A549 (cell line): Measurements from ENCODE around the gene MYNN. TPM values are rescaled to one million over a fixed set of nuclear protein-coding genes. Genes with fewer than 3 reads are reported as not detected.

Experiments used
- ATAC-seq, 2 experiments: fragments of 200-7000 bp in 1 of 2; fragments of >200 bp in 1 of 2; cut with Nextera tagmentation in 1 of 2; cut with Tn5 transposase in 1 of 2; 3 replicates each; pipeline versions ENCODE4 v1.8.0 to v1.9.1; 2018 to 2020; ENCODE audit warnings: mild to moderate bottlenecking in 1 of 2, moderate library complexity in 1 of 2
- CTCF ChIA-PET: fragments of 300-600 bp; sonication (Branson Sonifier 250); formaldehyde crosslinking; extraction: SDS; loops from one replicate; lab custom pipeline; 2021; ENCODE audit warnings: antibody characterized with exemption, inconsistent platforms; lab: Yijun Ruan, JAX
- POLR2A ChIA-PET: fragments of 350-600 bp; formaldehyde crosslinking; extraction: SDS; loops from one replicate; lab custom pipeline; 2021; ENCODE audit warnings: antibody characterized with exemption, inconsistent platforms; lab: Yijun Ruan, JAX
- DNase-seq, 2 experiments: peaks; one replicate each; pipeline versions ENCODE4 v3.0.0 to v3.0.0-alpha.2; 2011 to 2016; ENCODE audit warnings: low read depth in 1 of 2, low spot score in 1 of 2
- FAIRE-seq: peaks from 2 replicates; lab custom pipeline; 2011; peaks lifted over from hg19 to GRCh38; lab: Jason Lieb, UNC
- H3K27ac ChIP-seq, 2 experiments: fragments of >200 bp; sonication (Bioruptor Twin); formaldehyde crosslinking; 3 replicates each; pipeline ENCODE4 v1.5.1; 2016 to 2017
- H3K4me1 ChIP-seq: fragments of >200 bp; sonication (Bioruptor Twin); formaldehyde crosslinking; 3 replicates; pipeline ENCODE4 v1.6.1; 2016
- H3K4me2 ChIP-seq: fragments of >200 bp; sonication (Bioruptor Twin); formaldehyde crosslinking; 3 replicates; pipeline ENCODE4 v1.6.1; 2016
- H3K4me3 ChIP-seq: fragments of >200 bp; sonication (Bioruptor Twin); formaldehyde crosslinking; 3 replicates; pipeline ENCODE4 v1.5.1; 2016
- H3K9me3 ChIP-seq: fragments of >200 bp; sonication (Bioruptor Twin); formaldehyde crosslinking; 3 replicates; pipeline ENCODE4 v1.6.1; 2016
- BCL3 ChIP-seq: fragments of >200 bp; sonication (Bioruptor Twin); formaldehyde crosslinking; IDR thresholded peaks from 3 replicates; pipeline ENCODE4 v1.6.1; 2016
- CBX8 ChIP-seq: fragments of 200-600 bp; sonication (generic); IDR thresholded peaks from 2 replicates; pipeline ENCODE4 v1.6.1; 2016
- CEBPB ChIP-seq, 2 experiments: fragments of >200 bp in 1 of 2; sonication (Bioruptor Twin) in 1 of 2; formaldehyde crosslinking in 1 of 2; IDR thresholded peaks; 2 replicates each; pipeline ENCODE4 v1.6.1; 2012 to 2016
- CHD2 ChIP-seq: fragments of 150-350 bp; IDR thresholded peaks from 2 replicates; pipeline ENCODE4 v1.6.1; 2014; ENCODE audit warnings: low read length; ENCODE audit not compliant: partially characterized antibody
- CHD4 ChIP-seq: fragments of 200-600 bp; sonication (generic); IDR thresholded peaks from 2 replicates; pipeline ENCODE4 v1.6.1; 2016; ENCODE audit warnings: antibody characterized with exemption, mild to moderate bottlenecking, borderline replicate concordance
- CTCF ChIP-seq: fragments of >200 bp; sonication (Bioruptor Twin); formaldehyde crosslinking; IDR thresholded peaks from 3 replicates; pipeline ENCODE4 v1.5.1; 2016
- E2F6 ChIP-seq: IDR thresholded peaks from 2 replicates; pipeline ENCODE4 v1.6.1; 2012; ENCODE audit warnings: low read depth, borderline replicate concordance
- EHF ChIP-seq: fragments of 250-450 bp; sonication (Bioruptor Pico); IDR thresholded peaks from 2 replicates; pipeline ENCODE4 v1.5.0; 2020; ENCODE audit warnings: mild to moderate bottlenecking
- EP300 ChIP-seq, 2 experiments: fragments of >200 bp; sonication (Bioruptor Twin); formaldehyde crosslinking; IDR thresholded peaks; 2 replicates in 1 of 2; 3 replicates in 1 of 2; pipeline ENCODE4 v1.6.1; 2016 to 2017
- ESRRA ChIP-seq: fragments of 150-350 bp; IDR thresholded peaks from 2 replicates; pipeline ENCODE4 v1.6.1; 2014; ENCODE audit warnings: mild to moderate bottlenecking, low read length, borderline replicate concordance
- GATA3 ChIP-seq: IDR thresholded peaks from 2 replicates; pipeline ENCODE4 v1.6.1; 2012; ENCODE audit warnings: borderline replicate concordance
- HDAC2 ChIP-seq: fragments of 200-600 bp; sonication (generic); IDR thresholded peaks from 2 replicates; pipeline ENCODE4 v1.6.1; 2016
- HES2 ChIP-seq: fragments of >200 bp; sonication (Bioruptor Twin); formaldehyde crosslinking; IDR thresholded peaks from 2 replicates; pipeline ENCODE4 v1.6.1; 2016
- HEYL ChIP-seq: fragments of 250-450 bp; sonication (Bioruptor Pico); IDR thresholded peaks from 2 replicates; pipeline ENCODE4 v1.8.0; 2021; ENCODE audit warnings: mild to moderate bottlenecking, moderate library complexity
- HMGXB4 ChIP-seq: fragments of 250-450 bp; sonication (Bioruptor Pico); IDR thresholded peaks from 2 replicates; pipeline ENCODE4 v1.5.0; 2021; ENCODE audit warnings: mild to moderate bottlenecking, moderate library complexity, borderline replicate concordance
- HOXB5 ChIP-seq: fragments of 250-450 bp; sonication (Bioruptor Pico); IDR thresholded peaks from 2 replicates; pipeline ENCODE4 v1.5.0; 2020; ENCODE audit warnings: mild to moderate bottlenecking, moderate library complexity
- JUN ChIP-seq, 2 experiments: fragments of >200 bp; sonication (Bioruptor Twin); formaldehyde crosslinking; IDR thresholded peaks; 2 replicates in 1 of 2; 3 replicates in 1 of 2; pipeline ENCODE4 v1.6.1; 2016 to 2017
- KDM1A ChIP-seq: fragments of 200-600 bp; sonication (generic); IDR thresholded peaks from 2 replicates; pipeline ENCODE4 v1.6.1; 2016; ENCODE audit warnings: low read depth, mild to moderate bottlenecking
- MAZ ChIP-seq: fragments of 150-350 bp; IDR thresholded peaks from 2 replicates; pipeline ENCODE4 v1.6.1; 2014; ENCODE audit warnings: antibody characterized with exemption, low read depth, low read length, borderline replicate concordance
- MYC ChIP-seq: IDR thresholded peaks from 2 replicates; pipeline ENCODE4 v1.6.1; 2012; ENCODE audit warnings: mild to moderate bottlenecking, inconsistent platforms, low read length, improper control_type of control experiment, borderline replicate concordance
- NFE2L2 ChIP-seq: fragments of 150-350 bp; conservative IDR thresholded peaks from 2 replicates; pipeline ENCODE4 v1.6.1; 2014; ENCODE audit warnings: low read length
- NPAS2 ChIP-seq: fragments of 250-450 bp; sonication (Bioruptor Pico); IDR thresholded peaks from 2 replicates; pipeline ENCODE4 v1.8.0; 2022; ENCODE audit warnings: mild to moderate bottlenecking, moderate library complexity, borderline replicate concordance
- PHF8 ChIP-seq: fragments of 200-600 bp; sonication (generic); IDR thresholded peaks from 2 replicates; pipeline ENCODE4 v1.6.1; 2016; ENCODE audit warnings: low read depth, mild to moderate bottlenecking, antibody characterized with exemption, moderate library complexity, borderline replicate concordance
- RARB ChIP-seq: fragments of 250-450 bp; sonication (Bioruptor Pico); IDR thresholded peaks from 2 replicates; pipeline ENCODE4 v1.8.0; 2021; ENCODE audit warnings: mild to moderate bottlenecking, moderate library complexity
- RCOR1 ChIP-seq: fragments of 150-350 bp; IDR thresholded peaks from 2 replicates; pipeline ENCODE4 v1.6.1; 2014; ENCODE audit warnings: antibody characterized with exemption, low read length, low read depth
- REST ChIP-seq: fragments of 200-600 bp; sonication (generic); IDR thresholded peaks from 2 replicates; pipeline ENCODE4 v1.6.1; 2016; ENCODE audit warnings: antibody characterized with exemption, mild to moderate bottlenecking, moderate library complexity
- SREBF2 ChIP-seq: fragments of 450-650 bp; IDR thresholded peaks from 2 replicates; pipeline ENCODE4 v1.6.1; 2014; ENCODE audit warnings: mild to moderate bottlenecking, moderate library complexity
- TFCP2L1 ChIP-seq: fragments of 250-450 bp; sonication (Bioruptor Pico); IDR thresholded peaks from 2 replicates; pipeline ENCODE4 v1.5.0; 2021; ENCODE audit warnings: mild to moderate bottlenecking
- ZC3H11A ChIP-seq: fragments of 450-650 bp; IDR thresholded peaks from 2 replicates; pipeline ENCODE4 v1.6.1; 2014; ENCODE audit warnings: antibody characterized with exemption, mild to moderate bottlenecking
- ZNF302 ChIP-seq: fragments of 250-450 bp; sonication (Bioruptor Pico); IDR thresholded peaks from 2 replicates; pipeline ENCODE4 v1.9.0; 2021; ENCODE audit warnings: inconsistent platforms, mild to moderate bottlenecking, moderate library complexity
- ZSCAN20 ChIP-seq: fragments of 250-450 bp; sonication (Bioruptor Pico); IDR thresholded peaks from 2 replicates; pipeline ENCODE4 v1.8.0; 2022; ENCODE audit warnings: mild to moderate bottlenecking, moderate library complexity
- WGBS: methylation state at CpG from one replicate; pipeline ENCODE4 v1.1.6; 2017; ENCODE audit errors: missing lambda C conversion rate; 5-methylcytosine and 5-hydroxymethylcytosine counted together
- polyA plus RNA-seq, 4 experiments: library from polyadenylated mRNA; depleted of rRNA in 3 of 4; stranded (reverse); fragments of >200 nt; fragmentation: RNase III in 1 of 4; extraction: RNeasy Plus Mini Kit Qiagen cat#74134 plus additional on column Dnase treatment in 1 of 4; gene quantifications; 2 replicates in 3 of 4; 3 replicates in 1 of 4; pipeline ENCODE4 v1.2.3, GENCODE V29; 2011 to 2017

The MYNN gene
- polyA plus RNA-seq, 2 of the 4 experiments (the other 2 are of a cell fraction), result 12.0 to 31.6 TPM

GRCh38 chr3:169764882-169765612 is 8.1 kb upstream of the MYNN start, which contains the start of gene TERC:
TSS of gene TERC (minus strand) at chr3:169765060.
- DNase-seq, result peak; percentile 83 to 95
- ChIA-PET CTCF (interaction anchor here (2.6 kb wide), 1 partner anchor 8 kb away, joined by 10 read pairs; the partner anchor contains the start of gene MYNN), POLR2A (interaction anchor here (0.6 to 1.5 kb wide), 9 partner anchors 8 to 1730 kb away, joined by 3 to 18 read pairs (median 5); partner anchors contain the start of genes MYNN and SEC62)
- peaks cover 18% of the 10 kb centered on the region for H3K9me3 ChIP-seq
- peak within 1 kb of the TSS; percentile 95 to 99 for H3K27ac ChIP-seq
- no peaks in the 10 kb centered on the region for H3K4me1 ChIP-seq
- peak within 1 kb of the TSS; percentile 85 for H3K4me2 ChIP-seq
- ATAC-seq, result peak; percentile 83 to 93
- no peak for FAIRE-seq
- H3K4me3 ChIP-seq, result peak within 1 kb of the TSS; percentile 92
- WGBS, result 10% methylated on average over 26 of the region's 42 CpGs
- TF ChIP-seq NFE2L2 (no peak), CEBPB (IDR thresholded peaks at IDR 0.05) (no peak), CHD4 (no peak), TFCP2L1 (peak; percentile 98), HDAC2 (no peak), HMGXB4 (CRISPR knock-in tag) (no peak), HES2 (no peak), CTCF (no peak), JUN (IDR thresholded peaks at IDR 0.05) (peak; percentile 85 to 98), EHF (CRISPR knock-in tag) (no peak), E2F6 (peak; percentile 80), HOXB5 (0 out of 2 replicates have a peak, but pooled peaks have one; percentile 12), MAZ (no peak), ZNF302 (CRISPR knock-in tag) (no peak), REST (peak; percentile 94), CHD2 (peak; percentile 94), PHF8 (peak; percentile 87; the same call in 1 of the 2 replicates), CBX8 (no peak), MYC (0 out of 2 replicates have a peak, but pooled peaks have one; percentile 39), BCL3 (peak; percentile 96; the same call in 2 of the 3 replicates), GATA3 (no peak), ZSCAN20 (CRISPR knock-in tag) (no peak), NPAS2 (CRISPR knock-in tag) (no peak), KDM1A (no peak), HEYL (CRISPR knock-in tag) (no peak), RARB (CRISPR knock-in tag) (peak; percentile 96), ESRRA (no peak), SREBF2 (no peak), RCOR1 (no peak), ZC3H11A (no peak), EP300 (IDR thresholded peaks at IDR 0.05) (no peak)
